ENCODE data around the gene ERI3. TPM values are rescaled to one million over a fixed set of nuclear protein-coding genes. Genes with fewer than 3 reads are reported as not detected.

The ERI3 gene
- total and polyA plus RNA-seq, 2 of the 13 experiments (the other 11 are each of a cell fraction or from before 2014, with no cell fraction given): 35.6 to 35.9 TPM

- TF ChIP-seq HNRNPL (IDR thresholded peaks at IDR 0.05; ENCODE audit: low read depth, low read length): no peak
Measured at GRCh38 chr1:44254392-44254910, 100.6 kb downstream of the ERI3 start (continued).

- BruUV-seq (replicated peaks): no TSS peak
- Histone ChIP-seq H3K9ac (ENCODE audit: insufficient read depth, low read depth, low read length) (no peak overlapping the region), H3K9me3 (ENCODE audit: low read length) (no peaks in the 10 kb centered on the region), H2AFZ (ENCODE audit: low read length) (no peak overlapping the region), H3K36me3 (replicated peaks in 1 of 2; ENCODE audit: control insufficient read depth in 1 of 2, insufficient read depth in 2 of 2, low read length in 2 of 2) (peaks cover 0 to 10% of the 10 kb centered on the region in 2 experiments; a peak in 2 of 5 replicates), H3K79me2 (ENCODE audit: insufficient read depth, low read length) (no peaks in the 10 kb centered on the region), H3K4me3 (replicated peaks in 1 of 3; ENCODE audit: insufficient read depth in 1 of 3, low read depth in 2 of 3, low read length in 3 of 3) (no peak overlapping the region), H4K20me1 (ENCODE audit: insufficient read depth, low read length) (no peaks in the 10 kb centered on the region), H3K27me3 (ENCODE audit: control insufficient read depth in 1 of 2, insufficient read depth in 2 of 2, low read length in 2 of 2) (no peaks in the 10 kb centered on the region), H3K4me2 (ENCODE audit: low read depth, low read length) (no peak overlapping the region), H3K4me1 (ENCODE audit: insufficient read depth, low read length) (peaks cover 24% of the 10 kb centered on the region), H3K27ac (ENCODE audit: extremely low read length, insufficient read depth, low read length) (no peak overlapping the region)
- in situ Hi-C loops (cut with HindIII; ENCODE audit: extremely low pct_ligation_motif_present, low pct_unique_long_range_greater_than_20kb): no loop called here
- over 99% methylated on average over 20 of the region's 23 CpGs for WGBS (ENCODE audit: low lambda C conversion rate)
- ChIA-PET POLR2A (no interaction called here), CTCF (ENCODE audit: low intra/inter-chr PET ratio, low total read pairs) (no interaction called here)
- no peak for ATAC-seq
- FAIRE-seq: no peak
- no peak for TF ChIP-seq ZNF317 (CRISPR knock-in tag; IDR thresholded peaks at IDR 0.05)
- no peak for TF ChIP-seq MTA1 (CRISPR knock-in tag; IDR thresholded peaks at IDR 0.05; ENCODE audit: borderline replicate concordance)
- no peak for TF ChIP-seq NFE2L2 (IDR thresholded peaks at IDR 0.05; ENCODE audit: low read length)
- TF ChIP-seq NFE2 (CRISPR knock-in tag; IDR thresholded peaks at IDR 0.05): no peak
- no peak for TF ChIP-seq ZNF770 (CRISPR knock-in tag; IDR thresholded peaks at IDR 0.05)
- no peak for TF ChIP-seq FOSL1 (CRISPR knock-in tag; IDR thresholded peaks at IDR 0.05; ENCODE audit: borderline replicate concordance)
- TF ChIP-seq MYNN (CRISPR knock-in tag; IDR thresholded peaks at IDR 0.05; ENCODE audit: low read depth): no peak
- DNase-seq (ENCODE audit: low spot score): no peak
- intact Hi-C loops (cut with micrococcal nuclease; ENCODE audit: unreplicated experiment): no loop called here
Measured at GRCh38 chr1:44251989-44252671, 102.9 kb downstream of the ERI3 start.
